Naive thymus-derived CD4-positive, alpha-beta T cell (primary cell): ENCODE results near the gene ARRDC2. TPM values are rescaled to one million over a fixed set of nuclear protein-coding genes. Genes with fewer than 3 reads are reported as not detected.
A peak's percentile ranks its signal among the peaks of the same experiment; 100 is the strongest.
"Not testable (repeated sequence)": the region's sequence is repeated elsewhere in the genome, so short reads cannot be mapped to it uniquely, and the experiment has no call there.

Source experiments
- ATAC-seq: fragments of 150-1000 bp; cut with Tn5 transposase; 2 replicates; pipeline ENCODE4 v1.10.0; 2021; ENCODE audit warnings: mild to moderate bottlenecking, moderate library complexity
- CTCF ChIA-PET: fragments of 350-600 bp; sonication (Branson Sonifier 250); formaldehyde crosslinking; loops from one replicate; lab custom pipeline; 2021; ENCODE audit warnings: antibody characterized with exemption; lab: Charles Lee
- POLR2A ChIA-PET: fragments of 350-600 bp; sonication (Branson Sonifier 250); formaldehyde crosslinking; loops from one replicate; lab custom pipeline; 2021; ENCODE audit warnings: antibody characterized with exemption, inconsistent platforms; lab: Charles Lee
- DNase-seq, 9 donors: peaks; one replicate each; pipeline versions ENCODE4 v3.0.0 to v3.0.0-alpha.2; 2020 to 2022; ENCODE audit warnings: mixed read lengths in 1 of 9
- H3K27ac ChIP-seq: one replicate; pipeline ENCODE4 v1.7.0; 2013; ENCODE audit warnings: mild to moderate bottlenecking, low read depth, low read length, moderate library complexity
- H3K27me3 ChIP-seq, 2 donors: one replicate each; pipeline ENCODE4 v1.7.0; 2013; ENCODE audit warnings: low read length in 2 of 2, mild to moderate bottlenecking in 2 of 2, moderate library complexity in 2 of 2; ENCODE audit not compliant: control insufficient read depth in 2 of 2, insufficient read depth in 2 of 2
- H3K36me3 ChIP-seq, 3 experiments: 1 replicate in 2 of 3; 2 replicates in 1 of 3; pipeline ENCODE4 v1.7.0; 2013; ENCODE audit warnings: low read length in 3 of 3, mild to moderate bottlenecking in 3 of 3, moderate library complexity in 1 of 3; ENCODE audit not compliant: insufficient read depth in 3 of 3, control insufficient read depth in 2 of 3
- H3K4me1 ChIP-seq, 2 donors: one replicate each; pipeline ENCODE4 v1.7.0; 2013; ENCODE audit warnings: low read length in 2 of 2, mild to moderate bottlenecking in 2 of 2, moderate library complexity in 1 of 2; ENCODE audit not compliant: control insufficient read depth in 2 of 2, insufficient read depth in 2 of 2
- H3K4me3 ChIP-seq: 2 replicates; pipeline ENCODE4 v1.7.0; 2013; ENCODE audit warnings: mild to moderate bottlenecking, low read length
- H3K9me3 ChIP-seq, 3 experiments: 1 replicate in 2 of 3; 2 replicates in 1 of 3; pipeline ENCODE4 v1.7.0; 2013; ENCODE audit warnings: low read length in 3 of 3; ENCODE audit not compliant: control insufficient read depth in 2 of 3
- H3K27ac Mint-ChIP-seq, 9 donors: one replicate each; pipeline ENCODE4 v1.8.0; 2020 to 2022; ENCODE audit warnings: mixed read lengths in 9 of 9, mild to moderate bottlenecking in 8 of 9, moderate library complexity in 5 of 9, inconsistent platforms in 2 of 9
- H3K27me3 Mint-ChIP-seq, 5 donors: one replicate each; pipeline ENCODE4 v1.8.0; 2021 to 2022; ENCODE audit warnings: mixed read lengths in 5 of 5, mild to moderate bottlenecking in 1 of 5
- H3K36me3 Mint-ChIP-seq, 5 donors: one replicate each; pipeline ENCODE4 v1.8.0; 2020 to 2022; ENCODE audit warnings: mixed read lengths in 5 of 5, mild to moderate bottlenecking in 3 of 5, inconsistent platforms in 1 of 5
- H3K4me1 Mint-ChIP-seq, 7 donors: one replicate each; pipeline ENCODE4 v1.8.0; 2020 to 2022; ENCODE audit warnings: mixed read lengths in 7 of 7, mild to moderate bottlenecking in 3 of 7, inconsistent platforms in 1 of 7
- H3K4me3 Mint-ChIP-seq, 10 donors: one replicate each; pipeline ENCODE4 v1.8.0; 2020 to 2022; ENCODE audit warnings: mild to moderate bottlenecking in 10 of 10, mixed read lengths in 10 of 10, moderate library complexity in 6 of 10, inconsistent platforms in 2 of 10
- H3K9me3 Mint-ChIP-seq, 11 donors: one replicate each; pipeline ENCODE4 v1.8.0; 2020 to 2022; ENCODE audit warnings: mixed read lengths in 11 of 11, mild to moderate bottlenecking in 4 of 11, inconsistent platforms in 1 of 11, moderate library complexity in 1 of 11
- intact Hi-C, 2 donors: fragments of 100-400 bp; cut with micrococcal nuclease; formaldehyde crosslinking; loops; one replicate each; pipeline ENCODE4 v1.15.1; 2023
- polyA plus RNA-seq, 2 donors: library from polyadenylated mRNA; unstranded; fragments of 300-500 nt; fragmentation: Illumina TruSeq; gene quantifications; one replicate each; pipeline ENCODE4 v1.2.3, GENCODE V29; 2021
- total RNA-seq, 6 experiments: library from RNA in 5 of 6; stranded (reverse) in 5 of 6; gene quantifications; 1 replicate in 5 of 6; 2 replicates in 1 of 6; pipeline ENCODE4 v1.2.3 and lab custom pipeline; 2021 to 2026

Gene ARRDC2
- total and polyA plus RNA-seq, 7 experiments from 2014 or later: 31.8 to 237 (median 146) TPM

GRCh38 chr19:17986569-17986968 is 21.4 kb upstream of the ARRDC2 start:
- POLR2A ChIA-PET: interaction anchor here (0.6 kb wide), 1 partner anchor 228 kb away, joined by 3 read pairs; no protein-coding TSS in a partner anchor
- H3K9me3 Mint-ChIP-seq, H3K27ac Mint-ChIP-seq, H3K9me3 ChIP-seq, H3K27me3 Mint-ChIP-seq, H3K36me3 ChIP-seq, H3K4me3 Mint-ChIP-seq, H3K27ac ChIP-seq, intact Hi-C loops, CTCF ChIA-PET, H3K27me3 ChIP-seq, H3K4me1 ChIP-seq, ATAC-seq, H3K4me1 Mint-ChIP-seq, H3K4me3 ChIP-seq, H3K36me3 Mint-ChIP-seq, DNase-seq: not testable (repeated sequence)

- H3K4me1 ChIP-seq: no peaks in the 10 kb centered on the region
- POLR2A ChIA-PET: interaction anchor here (0.5 kb wide), 1 partner anchor 15 kb away, joined by 4 read pairs; no protein-coding TSS in a partner anchor
Observed at GRCh38 chr19:17988161-17988560, 19.8 kb upstream of the ARRDC2 start.

GRCh38 chr19:17989425-17990094 is 18.4 kb upstream of the ARRDC2 start:
- no peaks in the 10 kb centered on the region for H3K36me3 Mint-ChIP-seq
- Histone ChIP-seq H3K27me3 (no peaks in the 10 kb centered on the region), H3K27ac (no peak overlapping the region), H3K4me3 (no peak overlapping the region), H3K9me3 (no peaks in the 10 kb centered on the region), H3K4me1 (no peaks in the 10 kb centered on the region), H3K36me3 (no peaks in the 10 kb centered on the region)
- H3K27me3 Mint-ChIP-seq: no peaks in the 10 kb centered on the region
- ChIA-PET POLR2A (no interaction called here), CTCF (interaction anchor here (2.0 kb wide), 1 partner anchor 52 kb away, joined by 6 read pairs; no protein-coding TSS in a partner anchor)
- H3K4me3 Mint-ChIP-seq: no peak overlapping the region
- no peaks in the 10 kb centered on the region for H3K9me3 Mint-ChIP-seq
- peaks cover 0 to 5% (median 0%) of the 10 kb centered on the region in 7 donors for H3K4me1 Mint-ChIP-seq
- DNase-seq: no peak
- intact Hi-C loops: no loop called here
- no peak for ATAC-seq
- no peak overlapping the region for H3K27ac Mint-ChIP-seq

More at GRCh38 chr19:17988161-17988560, 19.8 kb upstream of the ARRDC2 start:
- Mint-ChIP-seq H3K4me1 (peaks cover 0 to 5% (median 0%) of the 10 kb centered on the region in 7 donors), H3K27me3 (no peaks in the 10 kb centered on the region), H3K4me3 (no peak overlapping the region), H3K9me3 (no peaks in the 10 kb centered on the region), H3K27ac (no peak overlapping the region), H3K36me3 (no peaks in the 10 kb centered on the region)
- no peaks in the 10 kb centered on the region for H3K27me3 ChIP-seq
- no peak for DNase-seq
- intact Hi-C loops: no loop called here
- no peaks in the 10 kb centered on the region for H3K9me3 ChIP-seq
- CTCF ChIA-PET: interaction anchor here (0.6 to 2.0 kb wide), 3 partner anchors 42 to 54 kb away, joined by 3 to 6 read pairs (median 3); no protein-coding TSS in a partner anchor
- no peaks in the 10 kb centered on the region for H3K36me3 ChIP-seq
- no peak for ATAC-seq
- no peak overlapping the region for H3K27ac ChIP-seq
- no peak overlapping the region for H3K4me3 ChIP-seq

DNA sequence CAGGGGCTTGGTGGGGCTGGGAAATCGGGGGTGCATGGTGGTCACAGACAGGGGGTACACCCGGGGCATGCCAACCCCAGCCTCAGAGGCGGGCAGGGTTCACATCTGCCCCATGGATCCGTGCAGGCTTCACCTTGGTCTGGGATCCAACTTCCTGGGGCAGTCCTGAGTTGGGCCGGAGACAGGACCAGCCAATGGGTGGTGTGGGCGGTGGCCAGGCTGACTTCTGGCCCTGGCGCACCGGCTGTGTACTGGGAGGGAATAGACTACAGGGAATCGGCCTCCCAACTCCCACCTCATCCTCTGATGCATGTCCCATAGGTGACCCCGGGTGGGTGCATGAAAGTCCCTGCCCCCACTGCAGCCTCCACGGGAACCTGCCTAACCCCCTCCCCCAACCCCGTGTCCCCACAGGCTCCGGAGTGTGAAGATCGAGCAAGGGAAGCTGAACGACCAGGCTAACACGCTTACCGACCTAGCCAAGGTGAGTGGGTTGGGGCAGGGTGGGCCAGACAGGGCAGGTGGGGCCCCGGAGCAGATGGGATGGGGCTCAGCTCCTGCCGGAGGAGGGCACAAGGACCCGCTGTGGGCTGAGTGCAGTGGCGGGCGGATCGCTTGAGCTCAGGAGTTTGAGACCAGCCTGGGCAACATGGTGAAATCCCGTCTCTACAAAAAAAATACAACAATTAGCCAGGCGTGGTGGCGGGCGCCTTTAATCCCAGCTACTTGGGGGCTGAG is 14.7 kb upstream of the ARRDC2 start:
- Histone ChIP-seq H3K27me3 (no peaks in the 10 kb centered on the region), H3K36me3 (no peaks in the 10 kb centered on the region), H3K4me1 (peaks cover 0 to 7% of the 10 kb centered on the region in 2 donors), H3K27ac (no peak overlapping the region), H3K9me3 (no peaks in the 10 kb centered on the region), H3K4me3 (no peak overlapping the region)
- Mint-ChIP-seq H3K4me3 (no peak overlapping the region), H3K36me3 (no peaks in the 10 kb centered on the region), H3K27me3 (peaks cover 0 to 14% (median 0%) of the 10 kb centered on the region in 5 donors), H3K4me1 (peaks cover 0 to 6% (median 4%) of the 10 kb centered on the region in 7 donors), H3K9me3 (no peaks in the 10 kb centered on the region), H3K27ac (no peak overlapping the region)
- CTCF ChIA-PET: interaction anchor here (0.5 to 13.8 kb wide), 3 partner anchors 51 to 122 kb away, joined by 3 to 224 read pairs (median 3); partner anchors contain the start of genes CCDC124 and SLC5A5
- POLR2A ChIA-PET: no interaction called here
- intact Hi-C loops: no loop called here
- no peak for DNase-seq
- ATAC-seq: no peak

- Histone ChIP-seq H3K36me3 (no peaks in the 10 kb centered on the region), H3K27ac (no peak overlapping the region), H3K27me3 (no peaks in the 10 kb centered on the region), H3K4me3 (no peak overlapping the region), H3K9me3 (no peaks in the 10 kb centered on the region), H3K4me1 (peaks cover 11 to 15% of the 10 kb centered on the region in 2 donors)
- H3K27me3 Mint-ChIP-seq: peaks cover 0 to 14% (median 0%) of the 10 kb centered on the region in 5 donors
- DNase-seq (peak; percentile 69 to 91 (median 79)), ATAC-seq (peak; percentile 55)
- POLR2A ChIA-PET: interaction anchor here (0.6 to 2.2 kb wide), 10 partner anchors 11 to 138 kb away, joined by 3 to 11 read pairs (median 4); partner anchors contain the start of genes ARRDC2, CCDC124 and RPL18A
- CTCF ChIA-PET: interaction anchor here (0.6 to 13.8 kb wide), 15 partner anchors 11 to 568 kb away, joined by 3 to 224 read pairs (median 4); partner anchors contain the start of genes CCDC124 and RPL18A
- H3K4me1 Mint-ChIP-seq: peaks cover 10 to 25% (median 18%) of the 10 kb centered on the region in 7 donors
- peak overlapping the region in 6 of 9 donors; percentile 9 to 76 (median 48) for H3K27ac Mint-ChIP-seq
- peaks cover 0 to 3% (median 0%) of the 10 kb centered on the region in 11 donors for H3K9me3 Mint-ChIP-seq
- H3K36me3 Mint-ChIP-seq: peaks cover 0 to 3% (median 0%) of the 10 kb centered on the region in 5 donors
- intact Hi-C loops: loop anchor here (1.0 to 5.0 kb wide), 6 partner anchors 50 to 254 kb away; partner anchors contain the start of genes RPL18A (in 2 of the 2) and SLC5A5 (in 1 of the 2)
- H3K4me3 Mint-ChIP-seq: no peak overlapping the region
Observed at GRCh38 chr19:17996826-17997316, 11.1 kb upstream of the ARRDC2 start.
